Measurements from ENCODE around the gene TEX2.

The TEX2 gene

GRCh38 chr17:64133546-64134215 is 129.4 kb downstream of the TEX2 start:
- no peak for DNase-seq (ENCODE audit: low read depth, low spot score)
- no peak overlapping the region for H3K4me3 ChIP-seq (ENCODE audit: low read depth, low read length)
- CTCF ChIA-PET, result interaction anchor here (0.6 to 27.2 kb wide), 69 partner anchors 9 to 300 kb away, joined by 3 to 1118 read pairs (median 6); partner anchors contain the start of genes CSHL1, GH1, ICAM2 and TEX2
- peak; percentile 36 for TF ChIP-seq CTCF (IDR thresholded peaks at IDR 0.05; ENCODE audit: insufficient read depth, low read length, missing control alignments)
- POLR2A ChIA-PET, result interaction anchor here (1.0 to 2.1 kb wide), 2 partner anchors 12 to 104 kb away, joined by 11 to 22 read pairs; no protein-coding TSS in a partner anchor

- TF ChIP-seq CTCF (IDR thresholded peaks at IDR 0.05; ENCODE audit: insufficient read depth, low read length, missing control alignments), result no peak
- H3K4me3 ChIP-seq (ENCODE audit: low read depth, low read length), result no peak overlapping the region
- POLR2A ChIA-PET, result interaction anchor here (0.7 to 3.5 kb wide), 3 partner anchors 14 to 242 kb away, joined by 3 to 35 read pairs (median 3); no protein-coding TSS in a partner anchor
- DNase-seq (ENCODE audit: low read depth, low spot score), result no peak
- CTCF ChIA-PET, result interaction anchor here (1.0 to 27.2 kb wide), 28 partner anchors 10 to 231 kb away, joined by 3 to 1118 read pairs (median 10); partner anchors contain the start of genes CSHL1, GH1 and ICAM2
These were observed 131.3 kb downstream of the TEX2 start for GRCh38 chr17:64131606-64132270.

DNA sequence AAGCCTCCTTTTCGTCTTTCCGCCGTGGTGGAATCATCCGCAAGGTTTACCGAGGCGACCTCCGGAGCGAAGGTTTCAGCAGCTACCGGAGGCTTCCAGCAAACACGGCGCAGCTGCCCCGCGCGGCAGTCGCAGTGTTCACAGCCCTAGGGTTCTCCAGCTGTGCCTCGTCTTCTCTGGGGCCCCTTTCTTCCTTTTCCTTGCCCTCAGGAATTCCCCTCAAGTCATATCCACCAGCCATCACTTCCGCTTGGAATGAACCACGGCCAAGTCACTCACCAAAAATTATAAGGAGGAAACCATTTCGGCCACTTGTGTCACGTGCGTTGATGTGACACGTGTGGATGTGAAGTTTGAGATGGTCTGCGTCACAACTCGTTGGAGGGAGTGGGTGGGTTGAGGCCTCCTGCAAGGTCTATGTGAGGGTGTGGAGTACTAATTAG is 132.5 kb downstream of the TEX2 start:
- H3K4me3 ChIP-seq (ENCODE audit: low read depth, low read length), result peak overlapping the region; percentile 61
- DNase-seq (ENCODE audit: low read depth, low spot score), result no peak
- CTCF ChIA-PET, result interaction anchor here (0.9 to 27.2 kb wide), 25 partner anchors 9 to 226 kb away, joined by 3 to 1118 read pairs (median 5); partner anchors contain the start of genes CSHL1, GH1 and ICAM2
- TF ChIP-seq CTCF (IDR thresholded peaks at IDR 0.05; ENCODE audit: insufficient read depth, low read length, missing control alignments), result no peak
- POLR2A ChIA-PET, result interaction anchor here (0.5 to 3.5 kb wide), 7 partner anchors 13 to 151 kb away, joined by 3 to 35 read pairs (median 3); no protein-coding TSS in a partner anchor

- no peak for TF ChIP-seq CTCF (IDR thresholded peaks at IDR 0.05; ENCODE audit: insufficient read depth, low read length, missing control alignments)
- POLR2A ChIA-PET, result interaction anchor here (0.5 to 3.5 kb wide), 13 partner anchors 12 to 152 kb away, joined by 3 to 35 read pairs (median 3); no protein-coding TSS in a partner anchor
- peak within 1 kb of the TSS; percentile 64 for H3K4me3 ChIP-seq (ENCODE audit: low read depth, low read length)
- CTCF ChIA-PET, result interaction anchor here (0.9 to 27.2 kb wide), 20 partner anchors 8 to 219 kb away, joined by 3 to 1118 read pairs (median 4); partner anchors contain the start of genes CSHL1, GH1 and ICAM2
- peak; percentile 56 for DNase-seq (ENCODE audit: low read depth, low spot score)
These were observed 133.1 kb downstream of the TEX2 start, which contains the start of gene ERN1 for GRCh38 chr17:64129765-64130558. ERN1 (minus strand) TSS chr17:64130144; CDS start chr17:64130029, 115 bp downstream.

GRCh38 chr17:64129515-64129764 is 133.6 kb downstream of the TEX2 start:
- no peak for DNase-seq (ENCODE audit: low read depth, low spot score)
- CTCF ChIA-PET, result interaction anchor here (1.8 to 27.2 kb wide), 5 partner anchors 20 to 218 kb away, joined by 3 to 1118 read pairs (median 15); partner anchors contain the start of genes CSHL1 and ICAM2
- H3K4me3 ChIP-seq (ENCODE audit: low read depth, low read length), result peak overlapping the region; percentile 64
- no peak for TF ChIP-seq CTCF (IDR thresholded peaks at IDR 0.05; ENCODE audit: insufficient read depth, low read length, missing control alignments)
- POLR2A ChIA-PET, result interaction anchor here (0.9 to 3.5 kb wide), 10 partner anchors 12 to 153 kb away, joined by 3 to 35 read pairs (median 4); no protein-coding TSS in a partner anchor
